Thyroid gland (tissue), 4 donors: ENCODE data around the gene LIMK1. TPM values are rescaled to one million over a fixed set of nuclear protein-coding genes. Genes with fewer than 3 reads are reported as not detected.

ENCODE experiments used
- DNase-seq, 2 donors: peaks; one replicate each; pipeline ENCODE4 v3.0.0-alpha.2; 2019
- H3K27ac ChIP-seq, 3 donors: fragments of 200-600 bp; sonication (generic); 1 replicate in 2 of 3; 2 replicates in 1 of 3; pipeline ENCODE4 v1.5.1; 2016 to 2019; ENCODE audit warnings: mild to moderate bottlenecking in 1 of 3, moderate library complexity in 1 of 3
- H3K27me3 ChIP-seq: fragments of 200-600 bp; sonication (generic); one replicate; pipeline ENCODE4 v1.5.1; 2019
- H3K36me3 ChIP-seq, 2 donors: fragments of 200-600 bp; sonication (generic); one replicate each; pipeline ENCODE4 v1.5.1; 2016 to 2019
- H3K4me1 ChIP-seq, 2 donors: fragments of 200-600 bp; sonication (generic); one replicate each; pipeline ENCODE4 v1.5.1; 2017 to 2019
- H3K4me3 ChIP-seq, 3 donors: fragments of 200-600 bp; sonication (generic); replicated peaks in 1 of 3; 1 replicate in 2 of 3; 2 replicates in 1 of 3; pipeline ENCODE4 v1.5.1; 2016; ENCODE audit warnings: mild to moderate bottlenecking in 1 of 3
- H3K9me3 ChIP-seq: fragments of 200-600 bp; sonication (generic); one replicate; pipeline ENCODE4 v1.5.1; 2017
- CTCF ChIP-seq, 6 experiments: fragments of 200-600 bp in 3 of 6; fragments of 450-650 bp in 3 of 6; sonication (generic) in 3 of 6; IDR thresholded peaks; one replicate each; pipeline ENCODE4 v1.5.1; 2016 to 2019; ENCODE audit warnings: antibody characterized with exemption in 6 of 6, mild to moderate bottlenecking in 2 of 6, inconsistent platforms in 1 of 6, moderate library complexity in 1 of 6
- POLR2A ChIP-seq, 2 donors: fragments of 450-650 bp; IDR thresholded peaks; one replicate each; pipeline ENCODE4 v1.6.1; 2017; ENCODE audit warnings: antibody characterized with exemption in 2 of 2, mild to moderate bottlenecking in 2 of 2, moderate library complexity in 1 of 2
- WGBS, 2 donors: methylation state at CpG; one replicate each; pipeline ENCODE4 v1.1.5; 2017; 5-methylcytosine and 5-hydroxymethylcytosine counted together
- intact Hi-C: fragments of 100-400 bp; cut with DNase I; formaldehyde crosslinking; loops from one replicate; pipeline ENCODE4 v1.15.1; 2023
- total RNA-seq, 4 donors: library from RNA; depleted of rRNA; stranded (reverse); fragments of >200 nt; gene quantifications; one replicate each; pipeline ENCODE4 v1.2.3, GENCODE V29; 2016

LIMK1 gene
- total RNA-seq, 4 donors from 2014 or later, result 16.7 to 32.8 (median 21.5) TPM

DNA sequence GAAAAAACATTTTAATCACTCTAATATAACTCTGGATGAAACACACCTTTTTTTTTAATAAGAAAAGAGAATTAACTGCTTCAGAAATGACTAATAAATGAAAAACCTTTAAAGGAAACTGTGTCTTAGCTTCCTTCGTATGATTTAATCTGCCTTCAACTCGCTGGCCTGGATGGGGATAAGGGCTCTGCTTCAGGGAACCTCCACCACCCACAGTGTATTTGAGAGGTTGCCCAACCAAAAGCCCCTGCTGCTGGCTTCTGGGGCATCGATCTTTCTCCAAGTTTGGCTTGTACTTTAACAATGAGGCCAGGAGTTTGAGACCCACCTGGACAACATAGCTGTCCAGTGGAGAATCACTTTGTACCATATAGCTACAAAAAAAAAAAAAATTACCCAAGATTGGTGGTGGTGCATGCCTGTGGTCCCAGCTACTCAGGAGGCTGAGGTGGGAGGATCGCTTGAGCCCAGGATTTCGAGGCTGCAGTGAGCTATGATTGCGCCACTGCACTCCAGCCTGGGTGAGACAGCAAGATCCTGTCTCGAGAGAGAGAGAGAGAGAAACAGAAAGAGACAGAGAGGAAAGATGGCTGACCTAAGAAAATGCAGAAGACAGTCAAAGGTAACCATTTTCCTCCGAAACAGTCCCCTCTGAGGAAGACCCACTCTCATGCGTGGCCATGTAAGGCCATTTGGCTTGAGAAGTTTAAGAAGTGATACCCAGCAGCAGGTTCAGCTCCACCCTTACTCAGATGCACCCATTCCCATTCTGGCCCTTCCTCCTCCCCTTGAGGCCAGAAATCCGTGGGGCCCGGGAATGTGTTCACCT lies 13.6 kb upstream of the LIMK1 start:
- H3K27ac ChIP-seq, result no peak overlapping the region
- TF ChIP-seq CTCF (IDR thresholded peaks at IDR 0.05) (no peak), POLR2A (IDR thresholded peaks at IDR 0.05) (no peak)
- no peaks in the 10 kb centered on the region for H3K9me3 ChIP-seq
- no peaks in the 10 kb centered on the region for H3K27me3 ChIP-seq
- intact Hi-C loops, result loop anchor here (5.0 kb wide), 2 partner anchors 112 to 332 kb away; no protein-coding TSS in a partner anchor
- DNase-seq, result no peak
- 81 to 82% methylated on average over 11 of the region's 11 CpGs for WGBS, 2 donors
- H3K4me3 ChIP-seq, result no peak overlapping the region
- H3K36me3 ChIP-seq, result no peaks in the 10 kb centered on the region
- no peaks in the 10 kb centered on the region for H3K4me1 ChIP-seq

GRCh38 chr7:74070619-74070921 lies 13.0 kb upstream of the LIMK1 start:
- WGBS, 2 donors, result 68 to 80% methylated on average over 6 of the region's 6 CpGs
- TF ChIP-seq CTCF (IDR thresholded peaks at IDR 0.05), result no peak
- TF ChIP-seq POLR2A (IDR thresholded peaks at IDR 0.05), result no peak
- Histone ChIP-seq H3K9me3 (no peaks in the 10 kb centered on the region), H3K27ac (no peak overlapping the region), H3K36me3 (no peaks in the 10 kb centered on the region), H3K27me3 (no peaks in the 10 kb centered on the region), H3K4me3 (no peak overlapping the region), H3K4me1 (no peaks in the 10 kb centered on the region)
- intact Hi-C loops, result no loop called here
- DNase-seq, result no peak

GRCh38 chr7:74071121-74071520 lies 12.5 kb upstream of the LIMK1 start:
- DNase-seq, result no peak
- intact Hi-C loops, result no loop called here
- H3K9me3 ChIP-seq, result no peaks in the 10 kb centered on the region
- WGBS, 2 donors, result 90 to 100% methylated on average over 3 of the region's 3 CpGs
- no peaks in the 10 kb centered on the region for H3K27me3 ChIP-seq
- no peak for TF ChIP-seq CTCF (IDR thresholded peaks at IDR 0.05)
- TF ChIP-seq POLR2A (IDR thresholded peaks at IDR 0.05), result no peak
- no peak overlapping the region for H3K4me3 ChIP-seq
- no peak overlapping the region for H3K27ac ChIP-seq
- H3K4me1 ChIP-seq, result no peaks in the 10 kb centered on the region
- H3K36me3 ChIP-seq, result no peaks in the 10 kb centered on the region

DNA sequence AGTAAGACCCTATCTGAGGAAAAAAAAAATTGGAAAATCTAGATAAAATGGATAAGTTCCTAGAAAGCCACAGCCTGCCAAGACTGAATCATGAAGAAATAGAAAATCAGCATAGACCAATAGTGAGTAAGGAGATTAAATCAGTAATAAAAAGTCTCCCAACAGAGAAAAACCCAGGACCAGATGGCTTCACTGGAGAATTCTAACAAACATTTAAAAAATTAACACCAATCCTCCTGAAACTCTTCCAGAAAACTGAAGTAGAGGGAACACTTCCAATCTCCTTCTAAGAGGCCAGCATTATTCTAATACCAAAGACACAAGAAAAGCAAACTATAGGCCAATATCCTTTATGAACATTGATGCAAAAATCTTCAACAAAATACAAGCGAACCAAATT lies 8.8 kb upstream of the LIMK1 start:
- no peak overlapping the region for H3K4me3 ChIP-seq
- no peaks in the 10 kb centered on the region for H3K4me1 ChIP-seq
- 81 to 90% methylated on average over 1 of the region's 1 CpG for WGBS, 2 donors
- DNase-seq, result no peak
- intact Hi-C loops, result no loop called here
- no peaks in the 10 kb centered on the region for H3K9me3 ChIP-seq
- H3K27me3 ChIP-seq, result no peaks in the 10 kb centered on the region
- H3K36me3 ChIP-seq, result no peaks in the 10 kb centered on the region
- H3K27ac ChIP-seq, result no peak overlapping the region
- no peak for TF ChIP-seq CTCF (IDR thresholded peaks at IDR 0.05)
- no peak for TF ChIP-seq POLR2A (IDR thresholded peaks at IDR 0.05)

DNA sequence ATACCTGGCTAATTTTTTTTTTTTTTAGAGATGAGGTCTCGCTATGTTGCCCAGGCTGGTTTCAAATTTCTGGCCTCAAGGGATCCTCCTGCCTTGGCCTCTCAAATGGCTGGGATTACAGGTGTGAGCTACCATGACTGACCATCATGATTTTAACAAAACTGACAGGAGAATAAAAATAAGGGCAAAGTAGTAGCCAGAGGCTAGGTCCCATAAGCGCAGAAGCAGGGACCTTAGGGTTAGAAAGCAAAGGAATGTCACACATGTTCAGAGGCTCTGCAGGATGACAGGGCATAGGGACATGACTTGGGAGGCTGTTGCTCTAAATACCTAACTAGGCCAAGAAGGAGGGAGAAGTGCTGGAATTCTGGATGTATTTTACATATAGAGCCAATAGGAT lies 5.1 kb upstream of the LIMK1 start:
- no peaks in the 10 kb centered on the region for H3K36me3 ChIP-seq
- H3K4me1 ChIP-seq, result no peaks in the 10 kb centered on the region
- no peak overlapping the region for H3K27ac ChIP-seq
- H3K9me3 ChIP-seq, result no peaks in the 10 kb centered on the region
- DNase-seq, result no peak
- 98 to 100% methylated on average over 2 of the region's 2 CpGs for WGBS, 2 donors
- H3K4me3 ChIP-seq, result no peak overlapping the region
- H3K27me3 ChIP-seq, result no peaks in the 10 kb centered on the region
- intact Hi-C loops, result no loop called here
- TF ChIP-seq CTCF (IDR thresholded peaks at IDR 0.05) (no peak), POLR2A (IDR thresholded peaks at IDR 0.05) (no peak)
